EH (cell line): Measurements from ENCODE around the gene MMP1.
"Not testable (repeated sequence)": the region's sequence is repeated elsewhere in the genome, so short reads cannot be mapped to it uniquely, and the experiment has no call there.

Experiments used
- DNase-seq: peaks from one replicate; pipeline ENCODE4 v3.0.0-alpha.2; 2015; ENCODE audit warnings: low read depth

The MMP1 gene

DNA sequence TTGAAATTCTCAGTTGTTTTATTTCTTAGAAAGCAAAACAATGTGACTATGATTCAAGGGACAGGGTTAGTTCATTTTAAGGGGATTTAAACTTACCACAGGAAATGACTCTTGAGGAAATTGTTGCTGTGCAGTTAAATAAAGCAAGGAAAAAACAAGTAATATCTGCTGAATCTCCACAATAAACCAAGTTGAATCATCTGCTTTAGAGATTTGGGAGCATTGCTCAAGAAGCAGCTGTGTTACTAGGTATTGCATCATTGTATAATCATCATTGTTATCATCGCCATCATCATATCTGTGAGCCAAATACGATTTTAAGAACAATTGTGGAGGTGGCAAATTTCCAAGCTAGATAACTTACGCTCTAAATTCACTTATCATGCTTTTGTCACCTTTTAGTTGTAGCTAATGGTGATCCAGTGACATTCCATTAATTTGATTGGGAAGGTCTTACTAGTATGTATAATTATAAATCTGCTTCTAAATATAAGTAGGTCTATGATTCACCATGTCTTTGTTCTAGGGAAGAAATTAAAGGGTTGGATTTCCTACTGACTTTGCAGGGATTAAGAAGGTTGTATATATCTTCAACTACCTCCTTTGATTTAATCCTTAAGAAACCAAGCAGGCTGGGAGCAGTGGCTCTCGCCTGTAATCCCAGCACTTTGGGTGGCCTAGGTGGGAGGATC, 37.5 kb downstream of the MMP1 start:
- peak; percentile 95 for DNase-seq

DNA sequence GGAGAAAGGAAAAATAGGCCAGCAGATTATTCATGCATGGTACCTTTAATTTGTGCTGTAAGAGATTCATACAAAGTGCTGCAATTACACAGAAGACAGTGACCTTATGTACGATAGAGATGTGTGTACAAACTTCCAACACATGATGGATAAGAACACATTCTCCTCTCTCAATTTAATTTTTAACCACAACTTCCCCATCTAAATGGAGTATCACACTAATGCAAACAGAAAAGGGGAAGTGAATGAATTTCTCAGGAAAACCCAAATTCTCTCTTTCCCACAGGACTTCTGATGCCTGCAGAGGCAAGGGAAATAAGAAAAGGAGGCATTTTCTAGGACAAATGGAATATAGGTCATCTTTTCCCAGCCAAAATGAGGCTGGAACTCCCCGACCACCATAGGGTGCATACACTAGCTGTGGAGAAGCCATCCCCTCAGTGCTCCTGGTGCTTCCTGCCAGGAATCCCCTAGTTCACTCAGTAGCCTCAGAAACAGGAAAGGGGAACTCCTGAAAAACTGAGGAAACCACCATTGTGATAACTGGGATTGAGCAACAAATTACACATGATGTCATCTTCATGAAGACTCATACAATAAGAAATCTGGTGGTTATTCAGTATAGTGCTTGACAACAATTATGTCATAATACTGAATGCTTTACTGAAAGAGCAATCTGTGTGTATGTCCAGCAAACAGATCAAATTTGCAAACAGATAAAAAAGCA, 40.0 kb downstream of the MMP1 start:
- peak; percentile 45 for DNase-seq

DNA sequence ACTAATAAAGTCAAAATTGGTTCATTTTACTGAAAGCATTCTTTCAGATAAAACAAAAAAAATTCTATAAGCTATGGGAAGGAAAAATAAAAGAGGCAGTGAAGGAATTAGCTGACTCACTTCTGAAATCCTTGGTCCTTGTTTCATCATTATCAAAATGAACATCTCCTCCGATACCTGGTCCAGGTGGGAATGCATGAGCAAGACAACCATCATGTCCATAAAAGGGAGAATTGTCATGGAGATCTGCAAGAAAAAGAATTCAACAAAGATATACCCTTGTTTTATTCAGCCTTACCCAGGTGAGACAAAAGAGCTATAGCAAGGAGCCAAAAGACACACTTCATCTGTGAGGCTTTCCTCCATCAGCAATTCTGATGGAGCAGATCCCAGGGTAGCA, 44.7 kb downstream of the MMP1 start:
- DNase-seq, result no peak

DNA sequence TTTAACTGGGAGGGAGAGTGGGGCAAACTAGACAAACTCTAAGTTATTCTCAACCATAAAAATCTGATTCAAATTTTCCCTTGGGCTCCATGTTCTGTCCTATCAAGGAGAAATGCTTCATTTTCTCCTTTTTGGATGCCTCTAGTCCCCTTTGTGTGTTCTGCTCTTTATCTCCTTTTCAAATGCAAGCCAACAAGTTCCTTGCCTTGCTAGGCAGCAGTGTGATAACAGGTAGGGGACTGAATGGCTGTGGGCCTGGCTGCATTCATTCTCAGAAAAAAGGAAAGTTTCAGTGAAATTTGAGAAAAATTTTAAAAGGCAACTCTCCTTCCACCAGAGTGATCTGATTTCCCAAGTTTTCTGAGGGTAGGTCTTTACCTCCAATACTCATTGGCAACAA, 46.3 kb downstream of the MMP1 start:
- DNase-seq, result no peak

DNA sequence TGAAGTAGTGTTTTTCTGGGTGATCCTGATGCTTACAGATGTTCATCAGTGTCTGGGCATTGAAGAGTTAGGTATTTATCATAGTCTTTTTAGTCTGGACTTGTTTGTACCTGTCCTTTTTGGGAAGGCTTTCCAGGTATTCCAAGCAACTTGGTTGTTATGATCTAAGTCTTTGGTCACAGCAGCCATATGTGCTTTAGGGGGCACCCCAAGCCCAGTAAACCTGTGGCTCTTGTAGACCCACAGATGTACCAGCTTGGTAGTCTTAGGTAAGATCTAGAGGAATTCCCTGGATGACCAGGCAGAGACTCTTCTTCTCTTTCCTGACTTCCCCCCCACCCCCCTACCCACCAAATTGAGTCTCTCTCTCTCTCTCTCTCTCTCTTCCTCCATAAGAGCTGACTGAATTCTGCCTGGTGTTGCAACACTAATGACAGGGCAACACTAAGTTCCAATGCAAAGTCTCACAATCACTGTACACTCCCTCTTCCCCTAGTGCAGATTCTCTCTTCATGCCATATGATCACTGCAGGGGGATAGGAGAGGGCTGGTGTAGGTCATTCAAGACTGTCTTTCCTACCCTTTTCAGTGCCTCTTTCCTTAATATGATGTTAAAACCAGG, 48.7 kb downstream of the MMP1 start:
- no peak for DNase-seq

DNA sequence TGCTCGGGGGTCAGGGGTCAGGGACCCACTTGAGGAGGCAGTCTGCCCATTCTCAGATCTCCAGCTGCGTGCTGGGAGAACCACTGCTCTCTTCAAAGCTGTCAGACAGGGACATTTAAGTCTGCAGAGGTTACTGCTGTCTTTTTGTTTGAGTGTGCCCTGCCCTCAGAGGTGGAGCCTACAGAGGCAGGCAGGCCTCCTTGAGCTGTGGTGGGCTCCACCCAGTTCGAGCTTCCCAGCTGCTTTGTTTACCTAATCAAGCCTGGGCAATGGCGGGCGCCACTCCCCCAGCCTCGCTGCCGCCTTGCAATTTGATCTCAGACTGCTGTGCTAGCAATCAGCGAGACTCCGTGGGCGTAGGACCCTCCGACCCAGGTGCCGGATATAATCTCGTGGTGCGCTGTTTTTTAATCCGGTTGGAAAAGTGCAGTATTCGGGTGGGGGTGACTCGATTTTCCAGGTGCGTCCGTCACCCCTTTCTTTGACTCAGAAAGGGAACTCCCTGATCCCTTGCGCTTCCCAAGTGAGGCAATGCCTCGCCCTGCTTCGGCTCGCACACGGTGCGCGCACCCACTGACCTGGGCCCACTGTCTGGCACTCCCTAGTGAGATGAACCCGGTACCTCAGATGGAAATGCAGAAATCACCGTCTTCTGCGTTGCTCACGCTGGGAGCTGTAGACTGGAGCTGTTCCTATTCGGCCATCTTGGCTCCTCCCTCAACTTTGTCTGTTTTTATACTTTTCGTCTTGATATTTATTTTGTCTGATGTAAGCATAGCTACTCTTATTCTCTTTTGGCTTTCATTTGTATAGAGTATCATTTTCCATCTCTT, 51.0 kb downstream of the MMP1 start:
- DNase-seq, result not testable (repeated sequence)
